SK-N-SH treated with all-trans-retinoic acid at 6 μM for 48 hours (cell line): ENCODE data around the gene NBAS.
"Not testable (repeated sequence)": the region's sequence is repeated elsewhere in the genome, so short reads cannot be mapped to it uniquely, and the experiment has no call there.

Experiments
- ESRRG ChIP-seq: fragments of 250-450 bp; sonication (Bioruptor Pico); IDR thresholded peaks from 2 replicates; pipeline ENCODE4 v1.6.1; 2021; ENCODE audit warnings: mild to moderate bottlenecking
- TF ChIP-seq, protein P1 (sequence below): fragments of 250-450 bp; sonication (Bioruptor Pico); IDR thresholded peaks from 2 replicates; pipeline ENCODE4 v1.5.0; 2020; ENCODE audit warnings: mild to moderate bottlenecking, moderate library complexity

DNA sequence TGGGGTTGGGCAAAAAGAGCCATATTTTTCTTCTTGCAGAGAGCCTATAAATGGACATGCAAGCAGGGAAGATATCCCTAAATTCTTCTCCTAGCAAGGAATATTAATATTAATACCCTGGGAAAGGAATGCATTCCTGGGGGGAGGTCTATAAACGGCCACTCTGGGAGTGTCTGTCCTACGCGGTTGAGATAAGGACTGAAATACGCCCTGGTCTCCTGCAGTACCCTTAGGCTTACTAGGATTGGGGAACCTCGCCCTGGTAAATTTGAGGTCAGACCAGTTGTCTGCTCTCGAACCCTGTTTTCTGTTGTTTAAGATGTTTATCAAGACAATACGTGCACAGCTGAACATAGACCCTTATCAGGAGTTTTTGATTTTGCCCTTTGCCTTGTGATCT, 302.7 kb downstream of the NBAS start:
- TF ChIP-seq ESRRG (CRISPR knock-in tag) = not testable (repeated sequence)
- TF ChIP-seq, protein P1, sequence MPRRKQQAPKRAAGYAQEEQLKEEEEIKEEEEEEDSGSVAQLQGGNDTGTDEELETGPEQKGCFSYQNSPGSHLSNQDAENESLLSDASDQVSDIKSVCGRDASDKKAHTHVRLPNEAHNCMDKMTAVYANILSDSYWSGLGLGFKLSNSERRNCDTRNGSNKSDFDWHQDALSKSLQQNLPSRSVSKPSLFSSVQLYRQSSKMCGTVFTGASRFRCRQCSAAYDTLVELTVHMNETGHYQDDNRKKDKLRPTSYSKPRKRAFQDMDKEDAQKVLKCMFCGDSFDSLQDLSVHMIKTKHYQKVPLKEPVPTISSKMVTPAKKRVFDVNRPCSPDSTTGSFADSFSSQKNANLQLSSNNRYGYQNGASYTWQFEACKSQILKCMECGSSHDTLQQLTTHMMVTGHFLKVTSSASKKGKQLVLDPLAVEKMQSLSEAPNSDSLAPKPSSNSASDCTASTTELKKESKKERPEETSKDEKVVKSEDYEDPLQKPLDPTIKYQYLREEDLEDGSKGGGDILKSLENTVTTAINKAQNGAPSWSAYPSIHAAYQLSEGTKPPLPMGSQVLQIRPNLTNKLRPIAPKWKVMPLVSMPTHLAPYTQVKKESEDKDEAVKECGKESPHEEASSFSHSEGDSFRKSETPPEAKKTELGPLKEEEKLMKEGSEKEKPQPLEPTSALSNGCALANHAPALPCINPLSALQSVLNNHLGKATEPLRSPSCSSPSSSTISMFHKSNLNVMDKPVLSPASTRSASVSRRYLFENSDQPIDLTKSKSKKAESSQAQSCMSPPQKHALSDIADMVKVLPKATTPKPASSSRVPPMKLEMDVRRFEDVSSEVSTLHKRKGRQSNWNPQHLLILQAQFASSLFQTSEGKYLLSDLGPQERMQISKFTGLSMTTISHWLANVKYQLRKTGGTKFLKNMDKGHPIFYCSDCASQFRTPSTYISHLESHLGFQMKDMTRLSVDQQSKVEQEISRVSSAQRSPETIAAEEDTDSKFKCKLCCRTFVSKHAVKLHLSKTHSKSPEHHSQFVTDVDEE (CRISPR knock-in tag) = not testable (repeated sequence)
